ENCODE results near the gene BCL2L11.

Gene BCL2L11

DNA sequence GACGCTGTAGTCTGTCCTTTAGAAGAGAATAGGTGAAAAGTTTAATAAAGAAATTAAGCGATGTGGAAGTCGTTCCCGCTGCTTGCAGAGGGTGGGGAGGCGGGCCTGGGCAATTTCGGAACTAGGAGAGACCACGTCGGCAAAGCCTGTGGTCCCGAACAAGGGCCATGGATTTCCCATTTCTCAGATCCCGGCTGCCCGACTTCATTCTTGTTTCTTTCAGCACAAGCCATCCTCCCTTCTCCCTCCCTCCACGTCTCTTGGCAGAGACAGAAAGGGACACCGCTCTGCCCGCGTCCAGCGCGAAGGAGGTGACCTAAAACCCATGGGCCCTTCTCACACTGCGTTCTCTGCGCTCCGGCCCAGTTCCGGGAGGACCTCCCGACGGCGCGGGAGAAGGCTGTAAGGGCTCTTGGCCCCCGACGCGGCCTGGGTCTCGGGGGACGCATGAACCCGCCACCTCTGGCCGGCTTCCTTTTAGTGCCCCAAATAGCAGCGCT lies 2.2 kb upstream of the BCL2L11 start:
- no peak for FAIRE-seq

GRCh38 chr2:111118981-111119821 lies 1.5 kb upstream of the BCL2L11 start:
- FAIRE-seq, result no peak

DNA sequence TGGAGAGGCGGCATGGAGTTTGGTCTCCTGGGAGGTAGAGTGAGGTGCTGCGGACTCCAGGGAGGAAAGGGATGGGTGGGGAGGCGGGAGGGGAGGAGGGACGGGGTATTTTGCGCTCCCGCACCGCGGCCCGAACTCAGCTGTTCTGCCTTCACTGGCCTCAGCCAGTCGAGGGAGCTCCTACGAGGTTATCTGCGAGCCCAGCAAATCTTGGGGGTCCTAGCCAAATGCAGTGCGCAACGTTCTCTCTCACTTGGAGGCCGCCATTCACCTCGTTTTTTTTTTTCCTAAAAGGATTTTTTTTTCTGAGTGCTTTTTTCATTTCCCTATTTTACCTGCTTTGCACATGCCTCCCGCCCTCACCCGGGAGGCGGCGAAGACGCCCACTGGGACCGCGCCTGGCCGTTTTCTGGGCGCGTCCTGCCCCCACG lies 877 bp upstream of the BCL2L11 start:
- no peak for FAIRE-seq

GRCh38 chr2:111121028-111121827 lies 514 bp downstream of the BCL2L11 start:
- no peak for FAIRE-seq

GRCh38 chr2:111121828-111122630 lies 1.3 kb downstream of the BCL2L11 start:
- FAIRE-seq, result no peak

DNA sequence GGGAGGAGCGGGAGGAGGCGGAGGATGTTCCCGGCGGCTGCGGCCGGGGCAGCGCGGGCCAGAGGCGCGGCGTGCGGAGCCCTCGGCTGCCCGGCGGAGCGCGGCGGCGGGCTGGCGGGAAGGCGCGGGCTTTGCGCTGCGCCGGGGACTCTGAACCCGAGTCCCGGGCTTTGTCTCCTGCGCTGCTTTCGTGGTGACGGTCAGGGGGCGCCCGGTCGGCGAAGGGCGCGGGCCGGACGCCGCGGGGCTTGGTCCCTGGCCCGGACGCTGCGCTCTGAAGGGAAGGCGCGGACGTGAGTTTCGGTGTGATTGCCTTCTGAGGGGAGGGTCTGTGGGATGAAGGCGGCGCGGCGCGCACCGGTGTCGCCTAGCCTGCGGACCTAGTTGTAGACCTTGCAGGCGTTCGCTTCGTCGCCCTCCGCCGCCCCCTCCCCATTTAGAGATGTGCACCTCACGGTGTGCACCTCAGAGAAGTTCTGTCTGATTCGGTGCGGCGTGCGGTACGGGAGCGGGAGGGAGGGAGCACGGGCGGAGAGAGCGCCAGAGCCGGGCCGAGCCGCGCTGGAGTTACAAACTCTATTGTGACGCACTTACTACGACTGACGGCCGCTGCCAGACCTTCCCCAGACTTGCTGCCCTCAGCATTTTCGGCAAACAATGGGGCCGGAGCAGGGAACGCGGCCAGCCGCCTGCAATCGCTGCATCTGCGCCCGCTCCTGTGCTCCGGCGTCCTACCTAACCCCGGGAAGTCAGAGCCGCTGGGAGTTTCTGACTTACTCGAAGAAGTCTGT lies 2.1 kb downstream of the BCL2L11 start:
- FAIRE-seq, result no peak

DNA sequence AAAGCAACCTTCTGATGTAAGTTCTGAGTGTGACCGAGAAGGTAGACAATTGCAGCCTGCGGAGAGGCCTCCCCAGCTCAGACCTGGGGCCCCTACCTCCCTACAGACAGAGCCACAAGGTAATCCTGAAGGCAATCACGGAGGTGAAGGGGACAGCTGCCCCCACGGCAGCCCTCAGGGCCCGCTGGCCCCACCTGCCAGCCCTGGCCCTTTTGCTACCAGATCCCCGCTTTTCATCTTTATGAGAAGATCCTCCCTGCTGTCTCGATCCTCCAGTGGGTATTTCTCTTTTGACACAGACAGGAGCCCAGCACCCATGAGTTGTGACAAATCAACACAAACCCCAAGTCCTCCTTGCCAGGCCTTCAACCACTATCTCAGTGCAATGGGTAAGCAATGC lies 3.0 kb downstream of the BCL2L11 start:
- no peak for FAIRE-seq

DNA sequence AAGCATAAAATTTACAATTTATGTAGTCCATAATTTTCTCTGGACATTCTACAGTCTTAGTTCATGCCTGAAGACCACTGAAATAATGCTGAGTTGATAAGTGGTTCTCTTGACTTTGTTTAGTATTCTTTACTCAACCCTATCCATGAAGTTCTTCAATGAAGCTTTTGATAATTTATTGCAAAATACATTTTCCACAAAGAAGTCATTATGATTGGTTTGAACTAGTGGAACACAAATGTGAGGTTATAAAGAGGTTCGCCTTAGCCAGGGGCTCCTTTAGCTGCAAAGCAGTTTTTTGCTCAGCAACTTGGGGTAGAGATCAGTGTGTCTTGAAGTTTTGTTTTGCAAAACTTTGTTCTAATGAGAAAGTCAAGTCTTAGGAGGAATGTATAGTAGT lies 5.9 kb downstream of the BCL2L11 start:
- FAIRE-seq, result no peak

DNA sequence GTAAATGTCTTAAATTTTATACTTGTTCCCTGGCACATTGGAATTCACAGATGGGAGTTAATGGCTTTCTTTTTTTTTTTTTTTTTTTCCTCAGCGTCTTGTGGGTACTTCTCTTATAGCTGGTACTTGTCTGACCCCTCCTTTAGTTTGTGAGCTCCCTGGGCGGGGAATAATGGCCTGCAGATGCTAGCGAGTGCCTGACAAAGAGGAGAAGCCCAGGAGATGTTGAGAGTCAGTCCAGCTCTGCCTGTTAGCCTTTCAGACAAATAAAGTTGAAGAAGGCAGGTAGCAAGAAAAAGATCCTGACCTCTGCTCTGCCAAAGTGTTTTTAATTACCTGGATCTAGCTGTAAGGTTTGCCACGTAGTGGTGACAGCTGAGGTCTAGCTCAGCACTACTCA lies 6.6 kb downstream of the BCL2L11 start:
- FAIRE-seq, result no peak

DNA sequence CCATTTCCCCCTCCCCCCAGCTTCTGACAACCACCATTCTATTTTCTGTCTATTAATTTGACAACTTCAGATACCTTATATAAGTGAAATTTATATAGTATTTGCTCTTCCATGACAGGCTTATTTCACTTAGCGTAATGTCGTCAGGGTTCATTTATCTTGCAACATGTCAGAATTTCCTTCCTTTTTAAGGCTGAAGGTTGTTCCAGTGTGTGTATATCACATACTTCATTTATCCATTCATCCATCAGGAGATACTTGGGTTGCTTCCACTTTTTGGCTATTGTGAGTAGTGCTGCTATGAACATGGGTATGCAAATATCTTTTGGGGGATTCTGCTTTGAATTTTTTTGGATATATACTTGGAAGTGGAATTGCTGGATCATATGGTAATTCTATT lies 7.4 kb downstream of the BCL2L11 start:
- no peak for FAIRE-seq

DNA sequence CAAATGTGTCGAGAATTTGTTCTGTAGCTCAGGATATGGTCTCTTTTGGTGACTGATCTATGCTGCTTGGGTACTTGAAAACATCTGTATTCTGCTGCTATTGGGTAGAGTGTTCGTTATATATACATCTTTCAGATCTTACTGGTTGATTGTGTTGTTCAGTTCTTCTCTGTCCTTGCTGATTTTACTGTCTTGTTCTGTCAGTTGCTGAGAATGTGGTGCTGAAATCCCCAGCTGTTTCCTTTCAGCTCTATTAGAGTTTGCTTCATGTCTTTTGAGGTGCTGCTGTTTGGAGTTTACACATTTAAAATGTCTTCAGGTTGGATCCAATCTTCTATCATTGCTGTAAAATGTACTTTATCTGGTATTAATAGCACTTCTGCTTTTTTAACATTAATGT lies 12.9 kb downstream of the BCL2L11 start:
- FAIRE-seq, result no peak

- FAIRE-seq, result peak; percentile 17
These were observed 13.3 kb downstream of the BCL2L11 start for GRCh38 chr2:111134055-111134454.

GRCh38 chr2:111135237-111135909 lies 14.7 kb downstream of the BCL2L11 start:
- FAIRE-seq, result no peak

- no peak for FAIRE-seq
These were observed 15.2 kb downstream of the BCL2L11 start for GRCh38 chr2:111135910-111136297.

GRCh38 chr2:111138839-111139238 lies 18.1 kb downstream of the BCL2L11 start:
- FAIRE-seq, result no peak

DNA sequence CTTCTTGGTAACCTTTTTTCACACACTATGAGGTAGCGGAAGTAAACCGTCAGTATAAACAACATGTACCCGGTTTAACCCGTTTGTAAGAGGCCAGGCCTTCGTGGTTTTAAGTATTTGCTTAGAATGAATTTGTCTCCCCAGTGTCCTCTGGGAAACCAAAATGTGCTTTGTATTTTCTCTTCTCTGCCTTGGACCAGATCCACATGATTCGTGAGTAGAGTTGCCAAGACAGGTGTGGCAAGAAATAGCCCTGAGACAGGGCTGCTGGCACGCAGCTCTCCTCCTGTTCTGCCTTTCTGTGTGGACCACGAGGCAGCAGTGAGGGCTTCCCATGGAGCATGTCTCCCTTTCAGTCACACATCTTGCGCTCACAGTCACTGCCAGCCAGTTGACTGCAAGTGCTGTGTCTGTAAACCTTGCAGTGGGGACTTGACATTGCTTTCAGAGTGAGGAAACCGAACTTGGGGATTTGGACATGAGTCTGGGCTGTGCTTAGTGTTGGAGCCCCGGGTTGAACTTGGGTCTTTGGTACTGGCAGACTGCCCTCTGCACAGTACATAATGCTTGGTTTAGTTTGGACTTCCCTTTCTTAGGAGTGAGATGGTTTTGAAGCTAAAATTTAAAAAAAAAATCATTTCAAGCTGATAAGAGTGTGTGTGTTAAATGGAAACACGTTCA lies 19.1 kb downstream of the BCL2L11 start:
- no peak for FAIRE-seq

DNA sequence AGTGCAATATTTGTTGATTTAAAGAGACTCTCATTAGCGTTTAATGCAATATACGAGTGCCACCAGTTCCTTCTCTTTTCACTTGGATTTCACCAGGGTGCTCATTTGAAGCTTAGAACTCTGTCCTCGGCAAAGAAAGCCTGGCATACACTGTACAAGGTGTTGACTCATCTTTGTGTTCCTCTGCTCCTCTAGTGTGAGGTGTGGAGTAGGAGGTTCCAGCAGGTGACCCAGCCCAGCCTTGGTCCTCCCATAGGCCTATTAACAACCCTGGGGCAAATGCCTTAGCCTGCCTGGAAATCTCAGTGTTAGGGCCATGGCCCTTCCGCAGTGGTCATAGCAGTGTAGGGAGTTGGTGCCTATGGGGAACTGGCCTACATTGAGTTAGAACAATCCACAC lies 20.1 kb downstream of the BCL2L11 start:
- FAIRE-seq, result no peak

DNA sequence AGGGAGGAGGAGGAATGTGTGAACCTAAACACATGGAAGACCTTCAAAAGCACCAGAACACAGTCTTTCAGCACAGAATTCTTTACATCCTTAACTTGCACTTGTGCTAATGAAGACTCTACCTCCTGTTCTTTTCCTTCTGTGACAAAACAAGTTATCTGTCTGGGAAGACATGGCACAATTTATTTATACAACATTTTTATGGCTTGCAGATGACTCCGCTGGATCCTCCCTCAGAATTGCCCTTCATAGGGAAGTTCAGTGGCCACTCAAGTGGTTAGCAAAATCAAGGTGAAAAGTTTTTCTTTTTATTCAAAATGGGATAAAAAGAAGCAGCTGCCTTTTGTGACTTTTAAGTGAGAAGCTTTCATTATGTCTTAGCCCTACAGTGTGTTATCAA lies 21.4 kb downstream of the BCL2L11 start:
- FAIRE-seq, result no peak

- no peak for FAIRE-seq
These were observed 22.6 kb downstream of the BCL2L11 start for GRCh38 chr2:111143107-111143842.

- FAIRE-seq, result no peak
These were observed 23.1 kb downstream of the BCL2L11 start for GRCh38 chr2:111143843-111144198.
